ENCODE data around the gene NHLH2. TPM values are rescaled to one million over a fixed set of nuclear protein-coding genes. Genes with fewer than 3 reads are reported as not detected.

The NHLH2 gene
- total and polyA plus RNA-seq, 8 donors = 0.03 to 0.12 (median 0.06) TPM; not detected in 5

- H3K9me3 ChIP-seq = no peaks in the 10 kb centered on the region
- intact Hi-C loops (cut with DNase I) = no loop called here
- TF ChIP-seq CTCF (IDR thresholded peaks at IDR 0.05) = no peak
- no peak for ATAC-seq
- no peak for FAIRE-seq
- peaks cover 0 to 22% (median 11%) of the 10 kb centered on the region in 4 donors for H3K27me3 ChIP-seq
- no peak for DNase-seq
- no peaks in the 10 kb centered on the region for H3K36me3 ChIP-seq
- peaks cover 0 to 9% (median 5%) of the 10 kb centered on the region in 3 donors for H3K4me1 ChIP-seq
- WGBS, 2 donors = 65 to 72% methylated on average over 5 of the region's 5 CpGs
- H3K27ac ChIP-seq = no peak overlapping the region
- no peak overlapping the region for H3K4me3 ChIP-seq
These were observed 7.1 kb downstream of the NHLH2 start for GRCh38 chr1:115833856-115834255.

- intact Hi-C loops (cut with DNase I) = no loop called here
- Histone ChIP-seq H3K4me1 (no peaks in the 10 kb centered on the region), H3K36me3 (no peaks in the 10 kb centered on the region), H3K27me3 (peaks cover 0 to 11% (median 4%) of the 10 kb centered on the region in 4 donors), H3K4me3 (no peak overlapping the region), H3K9me3 (no peaks in the 10 kb centered on the region), H3K27ac (no peak overlapping the region)
- no peak for ATAC-seq
- 83 to 88% methylated on average over 8 of the region's 8 CpGs for WGBS, 2 donors
- no peak for FAIRE-seq
- DNase-seq = no peak
- TF ChIP-seq CTCF (IDR thresholded peaks at IDR 0.05) = no peak
These were observed 8.3 kb downstream of the NHLH2 start for GRCh38 chr1:115832651-115833050.

DNA sequence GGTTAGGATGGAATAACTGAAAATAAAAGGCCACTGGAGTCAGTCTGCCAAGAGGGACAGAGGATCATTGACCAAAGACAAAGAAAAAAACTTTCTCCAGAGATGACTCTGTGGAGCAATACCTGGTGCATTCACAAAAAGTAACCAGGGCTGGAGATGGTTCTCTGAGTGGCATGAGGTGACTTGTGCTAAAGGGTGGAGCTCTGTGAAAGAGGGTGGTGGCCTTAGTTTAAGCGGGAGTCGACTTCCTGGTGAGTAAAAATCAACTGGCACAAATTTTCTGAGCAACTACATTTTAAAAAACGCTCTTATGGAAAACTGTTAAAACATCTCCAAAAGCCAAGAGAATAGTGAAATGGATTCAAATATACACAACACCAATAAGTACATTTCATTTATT, 10.0 kb downstream of the NHLH2 start:
- H3K36me3 ChIP-seq = no peaks in the 10 kb centered on the region
- intact Hi-C loops (cut with DNase I) = no loop called here
- H3K27me3 ChIP-seq = peaks cover 0 to under 1% (median 0%) of the 10 kb centered on the region in 4 donors
- no peak for ATAC-seq
- TF ChIP-seq CTCF (IDR thresholded peaks at IDR 0.05) = no peak
- 78 to 91% methylated on average over 3 of the region's 3 CpGs for WGBS, 2 donors
- FAIRE-seq = no peak
- no peak for DNase-seq
- no peak overlapping the region for H3K4me3 ChIP-seq
- H3K27ac ChIP-seq = no peak overlapping the region
- no peaks in the 10 kb centered on the region for H3K4me1 ChIP-seq
- no peaks in the 10 kb centered on the region for H3K9me3 ChIP-seq

- H3K4me3 ChIP-seq = no peak overlapping the region
- H3K27ac ChIP-seq = no peak overlapping the region
- no peaks in the 10 kb centered on the region for H3K4me1 ChIP-seq
- 79 to 85% methylated on average over 3 of the region's 3 CpGs for WGBS, 2 donors
- H3K36me3 ChIP-seq = no peaks in the 10 kb centered on the region
- TF ChIP-seq CTCF (IDR thresholded peaks at IDR 0.05) = no peak
- FAIRE-seq = no peak
- no peaks in the 10 kb centered on the region for H3K9me3 ChIP-seq
- intact Hi-C loops (cut with DNase I) = no loop called here
- DNase-seq = no peak
- no peaks in the 10 kb centered on the region for H3K27me3 ChIP-seq
- no peak for ATAC-seq
These were observed 11.0 kb downstream of the NHLH2 start for GRCh38 chr1:115829947-115830346.

DNA sequence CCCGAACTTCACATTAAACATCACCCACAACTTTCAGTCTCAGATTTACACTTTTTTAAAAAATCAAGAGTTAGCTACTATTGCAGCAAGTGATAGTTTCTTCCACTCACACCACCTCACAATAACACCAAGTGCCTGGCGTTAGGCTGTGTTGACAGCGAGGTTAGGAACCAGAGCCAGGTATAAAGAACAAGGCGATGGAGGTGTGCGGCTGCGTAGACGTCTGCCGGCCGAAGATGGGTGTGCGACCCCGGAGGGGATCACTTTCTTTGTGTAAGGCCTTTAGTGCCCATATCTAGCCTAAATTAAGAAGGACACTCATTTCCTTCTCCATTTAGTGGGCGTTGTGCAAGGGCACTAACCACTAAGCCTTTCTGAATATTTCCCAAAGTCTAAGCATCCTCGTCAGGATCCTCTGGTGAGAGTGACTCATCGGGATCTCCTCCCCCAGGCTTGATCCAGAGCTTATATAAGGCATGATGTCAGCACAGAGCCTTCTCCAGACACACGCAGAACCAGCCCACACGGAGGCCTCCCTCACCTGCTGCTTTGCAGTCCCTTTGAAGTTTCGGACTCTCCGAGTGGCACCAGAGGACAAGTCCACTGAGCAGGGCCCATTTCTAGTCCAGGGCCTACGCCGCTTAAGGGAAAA, 11.8 kb downstream of the NHLH2 start:
- H3K4me1 ChIP-seq = no peaks in the 10 kb centered on the region
- FAIRE-seq = no peak
- 88 to 93% methylated on average over 20 of the region's 20 CpGs for WGBS, 2 donors
- ATAC-seq = peak in 2 of 4 donors; percentile 46 to 67
- intact Hi-C loops (cut with DNase I) = no loop called here
- H3K36me3 ChIP-seq = no peaks in the 10 kb centered on the region
- no peaks in the 10 kb centered on the region for H3K9me3 ChIP-seq
- no peaks in the 10 kb centered on the region for H3K27me3 ChIP-seq
- DNase-seq = no peak
- no peak for TF ChIP-seq CTCF (IDR thresholded peaks at IDR 0.05)
- no peak overlapping the region for H3K27ac ChIP-seq
- H3K4me3 ChIP-seq = peak overlapping the region in 2 of 4 donors; percentile 49 to 66
